GM13977 (cell line): ENCODE data around the gene PEX12.

Experiments
- DNase-seq: peaks from one replicate; pipeline ENCODE4 v3.0.0; 2012; ENCODE audit warnings: low spot score
- in situ Hi-C: fragments of 300-500 bp; cut with MboI; formaldehyde crosslinking; loops from one replicate; pipeline ENCODE4 v1.12.0; 2022; ENCODE audit warnings: low sequenced_read_pairs, low pct_unique_long_range_greater_than_20kb, mixed read lengths, inconsistent platforms; ENCODE audit not compliant: unreplicated experiment
- TF ChIP-seq, protein P1 (sequence below): IDR thresholded peaks from 2 replicates; pipeline ENCODE4 v1.5.1; 2012; ENCODE audit warnings: mild to moderate bottlenecking, control low read depth; ENCODE audit not compliant: insufficient read depth; ENCODE audit errors: extremely low read depth, missing control alignments

The PEX12 gene

GRCh38 chr17:35597604-35598003 is 19.2 kb upstream of the PEX12 start:
- no peak for DNase-seq
- TF ChIP-seq, protein P1, sequence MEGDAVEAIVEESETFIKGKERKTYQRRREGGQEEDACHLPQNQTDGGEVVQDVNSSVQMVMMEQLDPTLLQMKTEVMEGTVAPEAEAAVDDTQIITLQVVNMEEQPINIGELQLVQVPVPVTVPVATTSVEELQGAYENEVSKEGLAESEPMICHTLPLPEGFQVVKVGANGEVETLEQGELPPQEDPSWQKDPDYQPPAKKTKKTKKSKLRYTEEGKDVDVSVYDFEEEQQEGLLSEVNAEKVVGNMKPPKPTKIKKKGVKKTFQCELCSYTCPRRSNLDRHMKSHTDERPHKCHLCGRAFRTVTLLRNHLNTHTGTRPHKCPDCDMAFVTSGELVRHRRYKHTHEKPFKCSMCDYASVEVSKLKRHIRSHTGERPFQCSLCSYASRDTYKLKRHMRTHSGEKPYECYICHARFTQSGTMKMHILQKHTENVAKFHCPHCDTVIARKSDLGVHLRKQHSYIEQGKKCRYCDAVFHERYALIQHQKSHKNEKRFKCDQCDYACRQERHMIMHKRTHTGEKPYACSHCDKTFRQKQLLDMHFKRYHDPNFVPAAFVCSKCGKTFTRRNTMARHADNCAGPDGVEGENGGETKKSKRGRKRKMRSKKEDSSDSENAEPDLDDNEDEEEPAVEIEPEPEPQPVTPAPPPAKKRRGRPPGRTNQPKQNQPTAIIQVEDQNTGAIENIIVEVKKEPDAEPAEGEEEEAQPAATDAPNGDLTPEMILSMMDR = no peak
- in situ Hi-C loops = no loop called here

- in situ Hi-C loops = no loop called here
- no peak for DNase-seq
- TF ChIP-seq, protein P1 = no peak
Measured at GRCh38 chr17:35596530-35597233, 18.3 kb upstream of the PEX12 start.

GRCh38 chr17:35596072-35596471 is 17.7 kb upstream of the PEX12 start:
- no peak for DNase-seq
- TF ChIP-seq, protein P1 = no peak
- in situ Hi-C loops = no loop called here

GRCh38 chr17:35588196-35588920 is 10.0 kb upstream of the PEX12 start:
- in situ Hi-C loops = no loop called here
- DNase-seq = peak; percentile 30
- TF ChIP-seq, protein P1 = no peak

GRCh38 chr17:35587074-35587961 is 8.9 kb upstream of the PEX12 start, which contains the start of gene AP2B1:
Gene AP2B1, plus strand, starts transcription at chr17:35587322. Its CDS starts 6,709 bp downstream, at chr17:35594031.
- TF ChIP-seq, protein P1 = no peak
- in situ Hi-C loops = no loop called here
- DNase-seq = peak; percentile 89

- TF ChIP-seq, protein P1 = no peak
- in situ Hi-C loops = no loop called here
- DNase-seq = no peak
Measured at GRCh38 chr17:35586569-35587073, 8.2 kb upstream of the PEX12 start.
